HepG2 (cell line): ENCODE results near the gene LOXL3.

Experiments
- ATF3 ChIP-seq: sonication (generic); formaldehyde crosslinking; IDR thresholded peaks from 2 replicates; pipeline ENCODE4 v1.4.0; 2020; ENCODE audit warnings: missing genetic modification reagents
- CBX5 ChIP-seq: sonication (generic); formaldehyde crosslinking; IDR thresholded peaks from 2 replicates; pipeline ENCODE4 v1.4.0; 2020; ENCODE audit warnings: missing genetic modification reagents, borderline replicate concordance
- EP300 ChIP-seq, 3 experiments: sonication (generic) in 1 of 3; formaldehyde crosslinking in 1 of 3; IDR thresholded peaks; 2 replicates each; pipeline versions ENCODE4 v1.5.1 to v1.6.1; 2011 to 2020; ENCODE audit warnings: low read depth in 2 of 3, low read length in 2 of 3, borderline replicate concordance in 1 of 3, improper control_type of control experiment in 1 of 3, mild to moderate bottlenecking in 1 of 3, missing genetic modification reagents in 1 of 3, moderate library complexity in 1 of 3
- HOXA7 ChIP-seq: sonication (generic); formaldehyde crosslinking; IDR thresholded peaks from 2 replicates; pipeline ENCODE4 v1.8.1; 2022; ENCODE audit warnings: mild to moderate bottlenecking, missing genetic modification reagents, moderate library complexity
- JUNB ChIP-seq: sonication (generic); formaldehyde crosslinking; IDR thresholded peaks from 2 replicates; pipeline ENCODE4 v1.8.0; 2022; ENCODE audit warnings: missing genetic modification reagents, mild to moderate bottlenecking, borderline replicate concordance
- JUND ChIP-seq: sonication (generic); formaldehyde crosslinking; IDR thresholded peaks from 2 replicates; pipeline ENCODE4 v1.8.0; 2022; ENCODE audit warnings: mild to moderate bottlenecking, missing genetic modification reagents
- NFYB ChIP-seq: sonication (generic); formaldehyde crosslinking; IDR thresholded peaks from 2 replicates; pipeline ENCODE4 v1.4.0; 2020; ENCODE audit warnings: missing genetic modification reagents
- POLR2A ChIP-seq, 2 experiments: IDR thresholded peaks; 2 replicates each; pipeline ENCODE4 v1.6.1; 2011; ENCODE audit warnings: low read depth in 2 of 2, low read length in 2 of 2, mild to moderate bottlenecking in 1 of 2, moderate library complexity in 1 of 2; ENCODE audit not compliant: insufficient read depth in 1 of 2
- POLR2AphosphoS2 ChIP-seq: IDR thresholded peaks from 2 replicates; pipeline ENCODE4 v1.6.1; 2011; ENCODE audit warnings: low read depth, low read length, improper control_type of control experiment
- POLR2AphosphoS5 ChIP-seq: IDR thresholded peaks from 2 replicates; pipeline ENCODE4 v1.6.1; 2012; ENCODE audit warnings: low read depth, low read length
- SP1 ChIP-seq, 2 experiments: fragments of 450-650 bp in 1 of 2; sonication (generic) in 1 of 2; formaldehyde crosslinking in 1 of 2; IDR thresholded peaks; 2 replicates each; pipeline versions ENCODE4 v1.4.0 to v1.6.1; 2016 to 2020; ENCODE audit warnings: missing genetic modification reagents in 1 of 2
- TBP ChIP-seq: sonication (generic); formaldehyde crosslinking; IDR thresholded peaks from 2 replicates; pipeline ENCODE4 v1.5.0; 2020; ENCODE audit warnings: missing genetic modification reagents
- ZNF124 ChIP-seq: sonication (generic); formaldehyde crosslinking; IDR thresholded peaks from 2 replicates; pipeline ENCODE4 v1.4.0; 2020; ENCODE audit warnings: missing genetic modification reagents
- ZNF274 ChIP-seq: sonication (generic); formaldehyde crosslinking; IDR thresholded peaks from 2 replicates; pipeline ENCODE4 v1.5.1; 2020; ENCODE audit warnings: mild to moderate bottlenecking, missing genetic modification reagents

GRCh38 chr2:74572178-74572925 lies 18.6 kb upstream of the LOXL3 start:
- TF ChIP-seq EP300 (IDR thresholded peaks at IDR 0.05; ENCODE audit: low read depth in 2 of 2, low read length in 2 of 2) (no peak), EP300 (CRISPR knock-in tag; IDR thresholded peaks at IDR 0.05; ENCODE audit: borderline replicate concordance) (no peak), POLR2A (IDR thresholded peaks at IDR 0.05; ENCODE audit: insufficient read depth in 1 of 2, low read depth in 2 of 2, low read length in 2 of 2) (no peak), SP1 (IDR thresholded peaks at IDR 0.05) (no peak), SP1 (CRISPR knock-in tag; IDR thresholded peaks at IDR 0.05) (no peak), TBP (CRISPR knock-in tag) (no peak), CBX5 (no peak), ZNF274 (CRISPR knock-in tag) (no peak), NFYB (CRISPR knock-in tag) (no peak), POLR2AphosphoS2 (no peak), JUND (CRISPR knock-in tag) (no peak), HOXA7 (CRISPR knock-in tag) (no peak), POLR2AphosphoS5 (no peak), ZNF124 (CRISPR knock-in tag) (no peak), ATF3 (no peak), JUNB (no peak)
